GM12892 (cell line): ENCODE data around the gene POU1F1.

ENCODE experiments used
- POLR2A ChIP-seq: IDR thresholded peaks from 2 replicates; pipeline ENCODE4 v1.6.1; 2011; ENCODE audit warnings: low read depth, low read length, control low read depth
- POLR2AphosphoS5 ChIP-seq: IDR thresholded peaks from 2 replicates; pipeline ENCODE4 v1.6.1; 2011; ENCODE audit warnings: low read depth, low read length, control low read depth
- TAF1 ChIP-seq: IDR thresholded peaks from 2 replicates; pipeline ENCODE4 v1.6.1; 2011; ENCODE audit warnings: low read depth, mild to moderate bottlenecking, control low read depth, low read length, borderline replicate concordance

DNA sequence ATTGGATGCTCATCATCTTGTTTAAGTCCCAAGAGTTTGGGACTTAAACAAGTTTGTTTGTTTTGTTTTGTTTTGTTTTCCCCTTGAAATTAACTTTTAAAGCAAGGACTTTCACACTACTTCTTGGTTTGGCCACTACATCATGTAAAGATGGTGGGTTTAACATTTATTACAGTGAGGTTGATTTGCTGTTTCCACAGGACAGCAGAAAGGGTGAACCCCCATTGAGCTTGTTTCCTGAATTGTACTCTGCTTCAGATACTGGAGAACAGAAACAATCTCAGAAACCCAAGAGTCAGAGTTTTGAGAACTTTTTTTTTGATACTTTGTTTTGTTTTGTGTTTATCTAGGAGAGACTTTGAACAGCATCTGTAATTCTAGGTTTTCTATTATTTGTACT lies 6.7 kb downstream of the POU1F1 start:
- TF ChIP-seq POLR2A, result no peak
- TF ChIP-seq POLR2AphosphoS5, result no peak
- TF ChIP-seq TAF1, result no peak
